ENCODE results near the gene DAZAP1. TPM values are rescaled to one million over a fixed set of nuclear protein-coding genes. Genes with fewer than 3 reads are reported as not detected.

The DAZAP1 gene
- total RNA-seq, 2 experiments from 2014 or later: 287 to 297 TPM

DNA sequence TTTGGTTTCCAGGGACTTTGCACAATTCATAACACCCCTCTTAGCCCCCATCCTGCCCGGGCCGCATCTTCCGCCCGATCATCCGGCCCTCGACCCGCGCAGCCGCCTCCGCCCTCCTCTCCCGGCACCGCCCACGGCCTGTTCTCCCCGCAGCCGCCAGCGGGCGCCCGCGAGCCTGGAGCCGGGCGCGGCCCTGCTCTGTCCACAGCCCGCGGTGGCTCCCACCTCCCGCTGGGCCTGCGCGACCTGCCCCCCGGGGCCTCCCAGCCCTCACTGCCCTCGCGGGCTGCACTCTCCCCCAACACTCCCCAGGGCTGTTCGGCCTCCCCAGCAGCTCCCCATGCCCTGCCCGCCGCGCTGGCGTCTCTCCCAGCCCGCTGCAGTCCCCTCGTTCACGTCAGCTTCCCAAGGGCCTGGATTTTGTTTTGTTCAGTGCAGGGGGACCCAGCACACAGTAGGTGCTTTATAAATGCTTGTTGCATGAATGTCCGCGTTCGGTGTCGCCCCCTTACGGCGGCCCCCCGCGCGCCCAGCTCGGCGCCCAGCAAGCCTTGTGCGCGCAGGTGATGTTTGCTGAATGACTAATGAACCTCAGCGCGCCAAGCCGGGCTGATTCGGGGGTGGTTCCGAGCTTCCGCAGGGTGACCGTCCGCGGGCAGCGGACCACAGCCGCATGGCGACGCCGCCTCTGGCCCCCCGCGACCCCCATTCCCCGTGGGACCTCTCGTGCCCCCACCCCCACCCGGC lies 38.0 kb downstream of the DAZAP1 start:
- Mint-ChIP-seq H3K9me3 (no peaks in the 10 kb centered on the region), H3K36me3 (peaks cover 25% of the 10 kb centered on the region), H3K27ac (no peak overlapping the region)

GRCh38 chr19:1445932-1446712 lies 38.7 kb downstream of the DAZAP1 start:
- peaks cover 41% of the 10 kb centered on the region for H3K27me3 Mint-ChIP-seq
- H3K27ac Mint-ChIP-seq: no peak overlapping the region
- H3K4me3 Mint-ChIP-seq: no peak overlapping the region
- H3K36me3 Mint-ChIP-seq: peaks cover 17% of the 10 kb centered on the region
- no peaks in the 10 kb centered on the region for H3K9me3 Mint-ChIP-seq
- H3K4me1 Mint-ChIP-seq: peaks cover 20% of the 10 kb centered on the region
- DNase-seq: peak; percentile 43

More for the DNA sequence above, 38.0 kb downstream of the DAZAP1 start:
- Mint-ChIP-seq H3K27me3 (peaks cover 33% of the 10 kb centered on the region), H3K4me3 (peak overlapping the region; percentile 45), H3K4me1 (peaks cover 21% of the 10 kb centered on the region)
- DNase-seq: peak; percentile 88

DNA sequence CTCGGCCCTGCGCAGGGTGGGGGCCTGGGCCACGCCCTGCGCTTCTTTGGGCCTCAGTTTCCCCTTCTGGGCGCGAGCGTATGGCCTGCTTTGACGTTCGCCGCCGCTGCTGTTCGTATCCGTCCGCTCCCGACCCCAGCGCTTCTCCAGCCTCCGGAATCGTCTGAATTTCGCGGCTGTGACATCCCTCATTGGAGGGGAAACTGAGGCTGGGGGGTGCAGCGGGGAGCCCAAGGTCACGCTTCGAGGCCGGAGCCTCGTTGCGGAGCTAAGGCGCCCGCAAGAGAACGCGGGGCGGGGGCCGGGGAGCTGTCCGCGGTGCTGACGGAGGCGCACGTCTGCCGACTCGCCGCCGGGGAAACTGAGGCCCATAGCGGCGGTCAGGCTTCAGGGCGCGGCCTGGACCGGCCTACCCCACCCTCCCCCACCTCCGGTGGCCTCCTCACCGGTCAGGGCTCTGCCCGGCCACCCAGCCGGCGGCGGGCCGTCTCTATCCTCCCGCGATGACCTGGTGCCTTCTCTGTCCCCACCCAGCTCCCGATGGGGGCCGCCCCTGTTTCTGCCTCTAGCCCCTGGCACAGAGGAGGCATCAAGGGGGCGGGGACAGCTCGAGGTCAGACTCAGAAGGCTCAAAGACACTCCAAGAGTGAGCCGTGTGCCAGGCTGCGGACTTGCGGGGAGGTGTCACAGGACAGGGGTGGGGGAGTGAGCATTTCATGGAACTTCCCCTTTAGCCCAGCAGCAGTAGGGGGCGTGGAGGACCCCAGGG lies 39.5 kb downstream of the DAZAP1 start:
- Mint-ChIP-seq H3K4me1 (peaks cover 18% of the 10 kb centered on the region), H3K9me3 (no peaks in the 10 kb centered on the region), H3K36me3 (peaks cover 9% of the 10 kb centered on the region), H3K27me3 (peaks cover 48% of the 10 kb centered on the region), H3K4me3 (no peak overlapping the region), H3K27ac (no peak overlapping the region)
- no peak for DNase-seq

GRCh38 chr19:1447504-1447903 lies 40.1 kb downstream of the DAZAP1 start:
- Mint-ChIP-seq H3K4me3 (no peak overlapping the region), H3K27ac (no peak overlapping the region), H3K4me1 (peaks cover 14% of the 10 kb centered on the region), H3K36me3 (peaks cover 3% of the 10 kb centered on the region), H3K27me3 (peaks cover 54% of the 10 kb centered on the region), H3K9me3 (no peaks in the 10 kb centered on the region)
- DNase-seq: no peak

- DNase-seq: no peak
- Mint-ChIP-seq H3K9me3 (no peaks in the 10 kb centered on the region), H3K27me3 (peaks cover 59% of the 10 kb centered on the region), H3K27ac (no peak overlapping the region), H3K4me3 (no peak overlapping the region), H3K4me1 (peaks cover 10% of the 10 kb centered on the region), H3K36me3 (no peaks in the 10 kb centered on the region)
Observed at GRCh38 chr19:1447944-1448343, 40.6 kb downstream of the DAZAP1 start.

- Mint-ChIP-seq H3K36me3 (no peaks in the 10 kb centered on the region), H3K27ac (peak within 1 kb of the TSS; percentile 4), H3K9me3 (no peaks in the 10 kb centered on the region), H3K27me3 (peaks cover 74% of the 10 kb centered on the region), H3K4me3 (no peak within 1 kb of the TSS), H3K4me1 (peaks cover 8% of the 10 kb centered on the region)
- DNase-seq: peak; percentile 50
Observed at GRCh38 chr19:1449467-1450442, 42.4 kb downstream of the DAZAP1 start, which contains the start of gene APC2. TSS of gene APC2 (plus strand) at chr19:1450121. CDS start at chr19:1453002, 2,881 bp downstream.

GRCh38 chr19:1450735-1451731 lies 43.6 kb downstream of the DAZAP1 start:
- Mint-ChIP-seq H3K4me1 (peaks cover 9% of the 10 kb centered on the region), H3K36me3 (peaks cover 4% of the 10 kb centered on the region), H3K9me3 (no peaks in the 10 kb centered on the region), H3K4me3 (no peak overlapping the region), H3K27ac (no peak overlapping the region), H3K27me3 (peaks cover 87% of the 10 kb centered on the region)
- DNase-seq: no peak

- H3K27me3 Mint-ChIP-seq: peaks cover 87% of the 10 kb centered on the region
- H3K36me3 Mint-ChIP-seq: peaks cover 4% of the 10 kb centered on the region
- no peak for DNase-seq
- H3K27ac Mint-ChIP-seq: no peak overlapping the region
- peaks cover 9% of the 10 kb centered on the region for H3K4me1 Mint-ChIP-seq
- H3K4me3 Mint-ChIP-seq: no peak overlapping the region
- H3K9me3 Mint-ChIP-seq: no peaks in the 10 kb centered on the region
Observed at GRCh38 chr19:1451916-1452801, 44.8 kb downstream of the DAZAP1 start.

GRCh38 chr19:1452802-1453524 lies 45.6 kb downstream of the DAZAP1 start:
- peaks cover 9% of the 10 kb centered on the region for H3K4me1 Mint-ChIP-seq
- H3K9me3 Mint-ChIP-seq: no peaks in the 10 kb centered on the region
- no peak overlapping the region for H3K27ac Mint-ChIP-seq
- H3K4me3 Mint-ChIP-seq: no peak overlapping the region
- H3K36me3 Mint-ChIP-seq: peaks cover 4% of the 10 kb centered on the region
- H3K27me3 Mint-ChIP-seq: peaks cover 85% of the 10 kb centered on the region
- no peak for DNase-seq

GRCh38 chr19:1453525-1454364 lies 46.4 kb downstream of the DAZAP1 start:
- Mint-ChIP-seq H3K27ac (no peak overlapping the region), H3K36me3 (peaks cover 4% of the 10 kb centered on the region), H3K27me3 (peaks cover 81% of the 10 kb centered on the region), H3K4me3 (no peak overlapping the region), H3K9me3 (no peaks in the 10 kb centered on the region), H3K4me1 (peaks cover 11% of the 10 kb centered on the region)
- no peak for DNase-seq

GRCh38 chr19:1455002-1455335 lies 47.6 kb downstream of the DAZAP1 start:
- H3K27me3 Mint-ChIP-seq: peaks cover 75% of the 10 kb centered on the region
- H3K27ac Mint-ChIP-seq: no peak overlapping the region
- no peak overlapping the region for H3K4me3 Mint-ChIP-seq
- H3K4me1 Mint-ChIP-seq: peaks cover 8% of the 10 kb centered on the region
- H3K36me3 Mint-ChIP-seq: peaks cover 7% of the 10 kb centered on the region
- no peaks in the 10 kb centered on the region for H3K9me3 Mint-ChIP-seq
- DNase-seq: no peak
